GM23248 (cell line): ENCODE measurements around the gene CDC42EP4.

Source experiments
- EZH2 ChIP-seq: fragments of 200-600 bp; sonication (generic); IDR thresholded peaks from 2 replicates; pipeline ENCODE4 v1.6.1; 2018; ENCODE audit warnings: antibody characterized with exemption, mild to moderate bottlenecking; ENCODE audit not compliant: insufficient read depth, poor library complexity, severe bottlenecking
- EZH2phosphoT487 ChIP-seq: fragments of 200-600 bp; sonication (generic); IDR thresholded peaks from 2 replicates; pipeline ENCODE4 v1.6.1; 2018; ENCODE audit warnings: antibody characterized with exemption, moderate library complexity, mild to moderate bottlenecking, low read depth; ENCODE audit not compliant: insufficient read depth

- no peak for TF ChIP-seq EZH2
- peak; percentile 96 for TF ChIP-seq EZH2phosphoT487
Observed at GRCh38 chr17:73302189-73302588, 9.6 kb downstream of the CDC42EP4 start.
